Measurements from ENCODE around the gene KANK2. TPM values are rescaled to one million over a fixed set of nuclear protein-coding genes. Genes with fewer than 3 reads are reported as not detected.
"Not testable (repeated sequence)": the region's sequence is repeated elsewhere in the genome, so short reads cannot be mapped to it uniquely, and the experiment has no call there.

The KANK2 gene
- total RNA-seq, 1 experiment from 2014 or later: 85.8 TPM

GRCh38 chr19:11164296-11164695, 33.0 kb downstream of the KANK2 start:
- H3K4me3 ChIP-seq (ENCODE audit: low read depth, low read length, poor library complexity, severe bottlenecking): no peak overlapping the region
- DNase-seq (ENCODE audit: low spot score): no peak
- no peak for TF ChIP-seq EZH2 (IDR thresholded peaks at IDR 0.05; ENCODE audit: borderline replicate concordance, low read depth, low read length, poor library complexity, severe bottlenecking)
- TF ChIP-seq CTCF (conservative IDR thresholded peaks at IDR 0.05; ENCODE audit: low read depth, low read length): no peak
- peaks cover 10% of the 10 kb centered on the region for H3K36me3 ChIP-seq (ENCODE audit: insufficient read depth, low read length, poor library complexity, severe bottlenecking)
- no peak overlapping the region for H3K27ac ChIP-seq (ENCODE audit: low read depth, low read length, poor library complexity, severe bottlenecking)
- intact Hi-C loops (cut with micrococcal nuclease; ENCODE audit: unreplicated experiment): no loop called here
- H3K27me3 ChIP-seq (replicated peaks; ENCODE audit: insufficient read depth, low read depth, low read length, poor library complexity): no peaks in the 10 kb centered on the region
- peaks cover 5% of the 10 kb centered on the region for H3K9me3 ChIP-seq (ENCODE audit: low read depth, low read length, poor library complexity, severe bottlenecking)
- no peaks in the 10 kb centered on the region for H3K4me1 ChIP-seq (ENCODE audit: insufficient read depth, low read length, poor library complexity, severe bottlenecking)
- CTCF ChIA-PET: no interaction called here
- POLR2A ChIA-PET (ENCODE audit: low non-redundant PET): no interaction called here
- TSS peak; percentile 80 for BruUV-seq (replicated peaks)

- H3K9me3 ChIP-seq (ENCODE audit: low read depth, low read length, poor library complexity, severe bottlenecking); intact Hi-C loops (cut with micrococcal nuclease; ENCODE audit: unreplicated experiment); H3K4me1 ChIP-seq (ENCODE audit: insufficient read depth, low read length, poor library complexity, severe bottlenecking); BruUV-seq (replicated peaks); H3K27ac ChIP-seq (ENCODE audit: low read depth, low read length, poor library complexity, severe bottlenecking); H3K36me3 ChIP-seq (ENCODE audit: insufficient read depth, low read length, poor library complexity, severe bottlenecking); CTCF ChIA-PET; H3K4me3 ChIP-seq (ENCODE audit: low read depth, low read length, poor library complexity, severe bottlenecking); H3K27me3 ChIP-seq (replicated peaks; ENCODE audit: insufficient read depth, low read depth, low read length, poor library complexity); POLR2A ChIA-PET (ENCODE audit: low non-redundant PET); DNase-seq (ENCODE audit: low spot score): not testable (repeated sequence)
Measured at GRCh38 chr19:11160440-11160768, 36.9 kb downstream of the KANK2 start.

GRCh38 chr19:11159598-11160439, 37.5 kb downstream of the KANK2 start:
- CTCF ChIA-PET: no interaction called here
- peaks cover 3% of the 10 kb centered on the region for H3K36me3 ChIP-seq (ENCODE audit: insufficient read depth, low read length, poor library complexity, severe bottlenecking)
- H3K9me3 ChIP-seq (ENCODE audit: low read depth, low read length, poor library complexity, severe bottlenecking): peaks cover 5% of the 10 kb centered on the region
- POLR2A ChIA-PET (ENCODE audit: low non-redundant PET): no interaction called here
- no peaks in the 10 kb centered on the region for H3K27me3 ChIP-seq (replicated peaks; ENCODE audit: insufficient read depth, low read depth, low read length, poor library complexity)
- H3K4me1 ChIP-seq (ENCODE audit: insufficient read depth, low read length, poor library complexity, severe bottlenecking): peaks cover 4% of the 10 kb centered on the region
- no peak for TF ChIP-seq EZH2 (IDR thresholded peaks at IDR 0.05; ENCODE audit: borderline replicate concordance, low read depth, low read length, poor library complexity, severe bottlenecking)
- TF ChIP-seq CTCF (conservative IDR thresholded peaks at IDR 0.05; ENCODE audit: low read depth, low read length): no peak
- no peak for DNase-seq (ENCODE audit: low spot score)
- intact Hi-C loops (cut with micrococcal nuclease; ENCODE audit: unreplicated experiment): no loop called here
- no peak overlapping the region for H3K4me3 ChIP-seq (ENCODE audit: low read depth, low read length, poor library complexity, severe bottlenecking)
- H3K27ac ChIP-seq (ENCODE audit: low read depth, low read length, poor library complexity, severe bottlenecking): no peak overlapping the region
- no TSS peak for BruUV-seq (replicated peaks)

Measured in A673 (cell line).